WTC11 (cell line): ENCODE measurements around the gene IL20RA. TPM values are rescaled to one million over a fixed set of nuclear protein-coding genes. Genes with fewer than 3 reads are reported as not detected.

Experiments used
- ATAC-seq: fragments of 200-7000 bp; cut with Tn5 transposase; 2 replicates; pipeline ENCODE4 v1.10.0; 2021; ENCODE audit warnings: mild to moderate bottlenecking, moderate library complexity
- CTCF ChIA-PET: fragments of 300-600 bp; sonication (Branson Sonifier 250); formaldehyde crosslinking; loops from one replicate; lab custom pipeline; 2021; ENCODE audit warnings: antibody characterized with exemption; lab: Charles Lee
- POLR2A ChIA-PET: fragments of 350-600 bp; sonication (Branson Sonifier 250); formaldehyde crosslinking; loops from one replicate; lab custom pipeline; 2021; ENCODE audit warnings: antibody characterized with exemption; lab: Charles Lee
- DNase-seq: peaks from one replicate; pipeline ENCODE4 v3.0.0; 2021; ENCODE audit warnings: low spot score
- H3K27ac Mint-ChIP-seq: 2 replicates; pipeline ENCODE4 v1.8.0; 2021; ENCODE audit warnings: mixed read lengths
- H3K27me3 Mint-ChIP-seq: 2 replicates; pipeline ENCODE4 v1.8.0; 2021; ENCODE audit warnings: low read depth, mild to moderate bottlenecking, moderate library complexity, mixed read lengths
- H3K36me3 Mint-ChIP-seq: 2 replicates; pipeline ENCODE4 v1.8.0; 2021; ENCODE audit warnings: mixed read lengths
- H3K4me1 Mint-ChIP-seq: 2 replicates; pipeline ENCODE4 v1.8.0; 2022; ENCODE audit warnings: mixed read lengths
- H3K4me3 Mint-ChIP-seq: 2 replicates; pipeline ENCODE4 v1.8.0; 2021; ENCODE audit warnings: mild to moderate bottlenecking, moderate library complexity, mixed read lengths
- H3K9me3 Mint-ChIP-seq: 2 replicates; pipeline ENCODE4 v1.8.0; 2021; ENCODE audit warnings: mixed read lengths
- ELF4 ChIP-seq: sonication (generic); formaldehyde crosslinking; IDR thresholded peaks from 2 replicates; pipeline ENCODE4 v1.8.1; 2022; ENCODE audit warnings: low read depth, mild to moderate bottlenecking, moderate library complexity, missing genetic modification reagents
- EMX1 ChIP-seq: fragments of 250-450 bp; sonication (Bioruptor Pico); IDR thresholded peaks from 2 replicates; pipeline ENCODE4 v1.8.0; 2021; ENCODE audit warnings: mild to moderate bottlenecking
- GABPB1 ChIP-seq: sonication (generic); formaldehyde crosslinking; IDR thresholded peaks from 2 replicates; pipeline ENCODE4 v1.8.1; 2023; ENCODE audit warnings: mild to moderate bottlenecking, missing genetic modification reagents
- JUN ChIP-seq: sonication (generic); formaldehyde crosslinking; IDR thresholded peaks from 2 replicates; pipeline ENCODE4 v1.8.0; 2023; ENCODE audit warnings: mild to moderate bottlenecking, missing genetic modification reagents
- MLX ChIP-seq: sonication (generic); formaldehyde crosslinking; IDR thresholded peaks from 2 replicates; pipeline ENCODE4 v1.8.1; 2023; ENCODE audit warnings: mild to moderate bottlenecking, missing genetic modification reagents, moderate library complexity
- NFYB ChIP-seq: sonication (generic); formaldehyde crosslinking; conservative IDR thresholded peaks from 2 replicates; pipeline ENCODE4 v1.8.0; 2022; ENCODE audit warnings: low read depth, missing genetic modification reagents
- NR2C2 ChIP-seq: sonication (generic); formaldehyde crosslinking; IDR thresholded peaks from 2 replicates; pipeline ENCODE4 v1.8.0; 2022; ENCODE audit warnings: mild to moderate bottlenecking, missing genetic modification reagents
- NR3C1 ChIP-seq: sonication (generic); formaldehyde crosslinking; conservative IDR thresholded peaks from 2 replicates; pipeline ENCODE4 v1.8.1; 2023; ENCODE audit warnings: low read depth, mild to moderate bottlenecking, missing genetic modification reagents
- RELA ChIP-seq: sonication (generic); formaldehyde crosslinking; IDR thresholded peaks from 2 replicates; pipeline ENCODE4 v1.8.1; 2022; ENCODE audit warnings: missing genetic modification reagents, mild to moderate bottlenecking, borderline replicate concordance
- RORB ChIP-seq: fragments of 250-450 bp; sonication (Bioruptor Pico); IDR thresholded peaks from 2 replicates; pipeline ENCODE4 v1.9.0; 2021; ENCODE audit warnings: mild to moderate bottlenecking
- TCF7 ChIP-seq: sonication (generic); formaldehyde crosslinking; IDR thresholded peaks from 2 replicates; pipeline ENCODE4 v1.8.0; 2022; ENCODE audit warnings: mild to moderate bottlenecking, low read depth, missing genetic modification reagents, moderate library complexity
- TEAD1 ChIP-seq: sonication (generic); formaldehyde crosslinking; IDR thresholded peaks from 2 replicates; pipeline ENCODE4 v1.8.0; 2022; ENCODE audit warnings: mild to moderate bottlenecking, missing genetic modification reagents
- ZBTB21 ChIP-seq: sonication (generic); formaldehyde crosslinking; IDR thresholded peaks from 2 replicates; pipeline ENCODE4 v1.8.1; 2023; ENCODE audit warnings: mild to moderate bottlenecking, missing genetic modification reagents, borderline replicate concordance
- ZBTB43 ChIP-seq: sonication (generic); formaldehyde crosslinking; IDR thresholded peaks from 2 replicates; pipeline ENCODE4 v1.8.1; 2023; ENCODE audit warnings: mild to moderate bottlenecking, missing genetic modification reagents
- ZNF138 ChIP-seq: sonication (generic); formaldehyde crosslinking; conservative IDR thresholded peaks from 2 replicates; pipeline ENCODE4 v1.8.1; 2022; ENCODE audit warnings: mild to moderate bottlenecking, moderate library complexity, missing genetic modification reagents
- total RNA-seq: library from RNA; stranded (reverse); gene quantifications from 3 replicates; pipeline ENCODE4 v1.2.3, GENCODE V29; 2021
- TF ChIP-seq, protein P1 (sequence below): fragments of 250-450 bp; sonication (Bioruptor Pico); IDR thresholded peaks from 2 replicates; pipeline ENCODE4 v1.9.0; 2021; ENCODE audit warnings: mild to moderate bottlenecking, borderline replicate concordance
- TF ChIP-seq, protein P2 (sequence below): sonication (generic); formaldehyde crosslinking; IDR thresholded peaks from 2 replicates; pipeline ENCODE4 v1.8.1; 2022; ENCODE audit warnings: low read depth, missing genetic modification reagents, borderline replicate concordance
- TF ChIP-seq, protein P3 (sequence below): sonication (generic); formaldehyde crosslinking; IDR thresholded peaks from 2 replicates; pipeline ENCODE4 v1.8.0; 2023; ENCODE audit warnings: missing genetic modification reagents, mild to moderate bottlenecking, borderline replicate concordance
- TF ChIP-seq, protein P4 (sequence below): fragments of 250-450 bp; sonication (Bioruptor Pico); IDR thresholded peaks from 2 replicates; pipeline ENCODE4 v1.8.0; 2021; ENCODE audit warnings: mild to moderate bottlenecking

Gene IL20RA
- total RNA-seq, 1 experiment from 2014 or later = 1.3 TPM

- Mint-ChIP-seq H3K4me3 (no peak overlapping the region), H3K36me3 (no peaks in the 10 kb centered on the region)
- POLR2A ChIA-PET = no interaction called here
- TF ChIP-seq, protein P1, sequence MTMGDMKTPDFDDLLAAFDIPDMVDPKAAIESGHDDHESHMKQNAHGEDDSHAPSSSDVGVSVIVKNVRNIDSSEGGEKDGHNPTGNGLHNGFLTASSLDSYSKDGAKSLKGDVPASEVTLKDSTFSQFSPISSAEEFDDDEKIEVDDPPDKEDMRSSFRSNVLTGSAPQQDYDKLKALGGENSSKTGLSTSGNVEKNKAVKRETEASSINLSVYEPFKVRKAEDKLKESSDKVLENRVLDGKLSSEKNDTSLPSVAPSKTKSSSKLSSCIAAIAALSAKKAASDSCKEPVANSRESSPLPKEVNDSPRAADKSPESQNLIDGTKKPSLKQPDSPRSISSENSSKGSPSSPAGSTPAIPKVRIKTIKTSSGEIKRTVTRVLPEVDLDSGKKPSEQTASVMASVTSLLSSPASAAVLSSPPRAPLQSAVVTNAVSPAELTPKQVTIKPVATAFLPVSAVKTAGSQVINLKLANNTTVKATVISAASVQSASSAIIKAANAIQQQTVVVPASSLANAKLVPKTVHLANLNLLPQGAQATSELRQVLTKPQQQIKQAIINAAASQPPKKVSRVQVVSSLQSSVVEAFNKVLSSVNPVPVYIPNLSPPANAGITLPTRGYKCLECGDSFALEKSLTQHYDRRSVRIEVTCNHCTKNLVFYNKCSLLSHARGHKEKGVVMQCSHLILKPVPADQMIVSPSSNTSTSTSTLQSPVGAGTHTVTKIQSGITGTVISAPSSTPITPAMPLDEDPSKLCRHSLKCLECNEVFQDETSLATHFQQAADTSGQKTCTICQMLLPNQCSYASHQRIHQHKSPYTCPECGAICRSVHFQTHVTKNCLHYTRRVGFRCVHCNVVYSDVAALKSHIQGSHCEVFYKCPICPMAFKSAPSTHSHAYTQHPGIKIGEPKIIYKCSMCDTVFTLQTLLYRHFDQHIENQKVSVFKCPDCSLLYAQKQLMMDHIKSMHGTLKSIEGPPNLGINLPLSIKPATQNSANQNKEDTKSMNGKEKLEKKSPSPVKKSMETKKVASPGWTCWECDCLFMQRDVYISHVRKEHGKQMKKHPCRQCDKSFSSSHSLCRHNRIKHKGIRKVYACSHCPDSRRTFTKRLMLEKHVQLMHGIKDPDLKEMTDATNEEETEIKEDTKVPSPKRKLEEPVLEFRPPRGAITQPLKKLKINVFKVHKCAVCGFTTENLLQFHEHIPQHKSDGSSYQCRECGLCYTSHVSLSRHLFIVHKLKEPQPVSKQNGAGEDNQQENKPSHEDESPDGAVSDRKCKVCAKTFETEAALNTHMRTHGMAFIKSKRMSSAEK (CRISPR knock-in tag) = no peak
- TF ChIP-seq, protein P2, sequence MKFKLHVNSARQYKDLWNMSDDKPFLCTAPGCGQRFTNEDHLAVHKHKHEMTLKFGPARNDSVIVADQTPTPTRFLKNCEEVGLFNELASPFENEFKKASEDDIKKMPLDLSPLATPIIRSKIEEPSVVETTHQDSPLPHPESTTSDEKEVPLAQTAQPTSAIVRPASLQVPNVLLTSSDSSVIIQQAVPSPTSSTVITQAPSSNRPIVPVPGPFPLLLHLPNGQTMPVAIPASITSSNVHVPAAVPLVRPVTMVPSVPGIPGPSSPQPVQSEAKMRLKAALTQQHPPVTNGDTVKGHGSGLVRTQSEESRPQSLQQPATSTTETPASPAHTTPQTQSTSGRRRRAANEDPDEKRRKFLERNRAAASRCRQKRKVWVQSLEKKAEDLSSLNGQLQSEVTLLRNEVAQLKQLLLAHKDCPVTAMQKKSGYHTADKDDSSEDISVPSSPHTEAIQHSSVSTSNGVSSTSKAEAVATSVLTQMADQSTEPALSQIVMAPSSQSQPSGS (CRISPR knock-in tag) = no peak
- TF ChIP-seq NFYB (CRISPR knock-in tag) (no peak), TCF7 (CRISPR knock-in tag) (no peak), GABPB1 (CRISPR knock-in tag) (no peak), ZBTB43 (CRISPR knock-in tag) (no peak)
- TF ChIP-seq, all 79 proteins: peak for 0
- ATAC-seq = no peak
- Mint-ChIP-seq H3K27ac (no peak overlapping the region), H3K4me1 (no peaks in the 10 kb centered on the region), H3K9me3 (peaks cover 8% of the 10 kb centered on the region), H3K27me3 (no peaks in the 10 kb centered on the region; the same call in 1 of the 2 replicates)
- CTCF ChIA-PET = interaction anchor here (1.7 to 2.9 kb wide), 2 partner anchors 11 to 226 kb away, joined by 4 to 25 read pairs; no protein-coding TSS in a partner anchor
- no peak for DNase-seq
Observed at GRCh38 chr6:137087902-137088301, 43.1 kb upstream of the IL20RA start.

- H3K4me3 Mint-ChIP-seq = no peak overlapping the region
- POLR2A ChIA-PET = no interaction called here
- CTCF ChIA-PET = interaction anchor here (0.8 to 3.7 kb wide), 5 partner anchors 8 to 503 kb away, joined by 3 to 15 read pairs (median 4); partner anchors contain the start of gene MAP3K5
- H3K36me3 Mint-ChIP-seq = no peaks in the 10 kb centered on the region
- peaks cover 2% of the 10 kb centered on the region; the same call in 1 of the 2 replicates for H3K4me1 Mint-ChIP-seq
- no peak for DNase-seq
- no peaks in the 10 kb centered on the region for H3K27me3 Mint-ChIP-seq
- no peak overlapping the region for H3K27ac Mint-ChIP-seq
- no peak for ATAC-seq
- H3K9me3 Mint-ChIP-seq = peaks cover 7% of the 10 kb centered on the region
- TF ChIP-seq MLX = no peak
- no peak for TF ChIP-seq NR2C2
- TF ChIP-seq RORB (CRISPR knock-in tag) = no peak
- TF ChIP-seq, protein P3, sequence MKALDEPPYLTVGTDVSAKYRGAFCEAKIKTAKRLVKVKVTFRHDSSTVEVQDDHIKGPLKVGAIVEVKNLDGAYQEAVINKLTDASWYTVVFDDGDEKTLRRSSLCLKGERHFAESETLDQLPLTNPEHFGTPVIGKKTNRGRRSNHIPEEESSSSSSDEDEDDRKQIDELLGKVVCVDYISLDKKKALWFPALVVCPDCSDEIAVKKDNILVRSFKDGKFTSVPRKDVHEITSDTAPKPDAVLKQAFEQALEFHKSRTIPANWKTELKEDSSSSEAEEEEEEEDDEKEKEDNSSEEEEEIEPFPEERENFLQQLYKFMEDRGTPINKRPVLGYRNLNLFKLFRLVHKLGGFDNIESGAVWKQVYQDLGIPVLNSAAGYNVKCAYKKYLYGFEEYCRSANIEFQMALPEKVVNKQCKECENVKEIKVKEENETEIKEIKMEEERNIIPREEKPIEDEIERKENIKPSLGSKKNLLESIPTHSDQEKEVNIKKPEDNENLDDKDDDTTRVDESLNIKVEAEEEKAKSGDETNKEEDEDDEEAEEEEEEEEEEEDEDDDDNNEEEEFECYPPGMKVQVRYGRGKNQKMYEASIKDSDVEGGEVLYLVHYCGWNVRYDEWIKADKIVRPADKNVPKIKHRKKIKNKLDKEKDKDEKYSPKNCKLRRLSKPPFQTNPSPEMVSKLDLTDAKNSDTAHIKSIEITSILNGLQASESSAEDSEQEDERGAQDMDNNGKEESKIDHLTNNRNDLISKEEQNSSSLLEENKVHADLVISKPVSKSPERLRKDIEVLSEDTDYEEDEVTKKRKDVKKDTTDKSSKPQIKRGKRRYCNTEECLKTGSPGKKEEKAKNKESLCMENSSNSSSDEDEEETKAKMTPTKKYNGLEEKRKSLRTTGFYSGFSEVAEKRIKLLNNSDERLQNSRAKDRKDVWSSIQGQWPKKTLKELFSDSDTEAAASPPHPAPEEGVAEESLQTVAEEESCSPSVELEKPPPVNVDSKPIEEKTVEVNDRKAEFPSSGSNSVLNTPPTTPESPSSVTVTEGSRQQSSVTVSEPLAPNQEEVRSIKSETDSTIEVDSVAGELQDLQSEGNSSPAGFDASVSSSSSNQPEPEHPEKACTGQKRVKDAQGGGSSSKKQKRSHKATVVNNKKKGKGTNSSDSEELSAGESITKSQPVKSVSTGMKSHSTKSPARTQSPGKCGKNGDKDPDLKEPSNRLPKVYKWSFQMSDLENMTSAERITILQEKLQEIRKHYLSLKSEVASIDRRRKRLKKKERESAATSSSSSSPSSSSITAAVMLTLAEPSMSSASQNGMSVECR (CRISPR knock-in tag) = no peak
- no peak for TF ChIP-seq TEAD1 (CRISPR knock-in tag)
- no peak for TF ChIP-seq TCF7 (CRISPR knock-in tag)
- no peak for TF ChIP-seq EMX1 (CRISPR knock-in tag)
- TF ChIP-seq JUN (CRISPR knock-in tag) = no peak
- TF ChIP-seq, protein P4, sequence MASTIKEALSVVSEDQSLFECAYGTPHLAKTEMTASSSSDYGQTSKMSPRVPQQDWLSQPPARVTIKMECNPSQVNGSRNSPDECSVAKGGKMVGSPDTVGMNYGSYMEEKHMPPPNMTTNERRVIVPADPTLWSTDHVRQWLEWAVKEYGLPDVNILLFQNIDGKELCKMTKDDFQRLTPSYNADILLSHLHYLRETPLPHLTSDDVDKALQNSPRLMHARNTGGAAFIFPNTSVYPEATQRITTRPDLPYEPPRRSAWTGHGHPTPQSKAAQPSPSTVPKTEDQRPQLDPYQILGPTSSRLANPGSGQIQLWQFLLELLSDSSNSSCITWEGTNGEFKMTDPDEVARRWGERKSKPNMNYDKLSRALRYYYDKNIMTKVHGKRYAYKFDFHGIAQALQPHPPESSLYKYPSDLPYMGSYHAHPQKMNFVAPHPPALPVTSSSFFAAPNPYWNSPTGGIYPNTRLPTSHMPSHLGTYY (CRISPR knock-in tag) = no peak
- no peak for TF ChIP-seq ZBTB21
- no peak for TF ChIP-seq ZNF138
- no peak for TF ChIP-seq ELF4
- no peak for TF ChIP-seq RELA
- TF ChIP-seq NR3C1 (CRISPR knock-in tag) = no peak
Observed at GRCh38 chr6:137086031-137086430, 41.3 kb upstream of the IL20RA start.
